GM08714 (cell line): ENCODE results near the gene CREG1.

Source experiments
- H3K4me3 ChIP-seq: fragments of 200-500 bp; sonication (Bioruptor generic); 2 replicates; pipeline ENCODE4 v1.5.1; 2014; ENCODE audit warnings: mild to moderate bottlenecking, low read length, inconsistent platforms
- ZNF274 ChIP-seq: IDR thresholded peaks from 2 replicates; pipeline ENCODE4 v1.6.1; 2012; ENCODE audit warnings: mild to moderate bottlenecking, low read depth, low read length

The CREG1 gene

GRCh38 chr1:167528057-167528728 lies 25.4 kb downstream of the CREG1 start:
- no peak for TF ChIP-seq ZNF274
- H3K4me3 ChIP-seq = no peak overlapping the region

GRCh38 chr1:167526667-167527383 lies 26.7 kb downstream of the CREG1 start:
- no peak for TF ChIP-seq ZNF274
- H3K4me3 ChIP-seq = no peak overlapping the region

- no peak overlapping the region for H3K4me3 ChIP-seq
- no peak for TF ChIP-seq ZNF274
Measured at GRCh38 chr1:167524651-167525050, 28.9 kb downstream of the CREG1 start.

- no peak for TF ChIP-seq ZNF274
- H3K4me3 ChIP-seq = no peak overlapping the region
Measured at GRCh38 chr1:167522246-167522645, 31.3 kb downstream of the CREG1 start.

GRCh38 chr1:167520711-167521206 lies 32.8 kb downstream of the CREG1 start:
- no peak for TF ChIP-seq ZNF274
- no peak overlapping the region for H3K4me3 ChIP-seq

- no peak within 1 kb of the TSS for H3K4me3 ChIP-seq
Measured at GRCh38 chr1:167518331-167518700, 35.2 kb downstream of the CREG1 start, which contains the start of gene CD247. Gene CD247, minus strand, starts transcription at chr1:167518529. Its CDS starts 64 bp downstream, at chr1:167518465.

GRCh38 chr1:167517535-167518330 lies 35.8 kb downstream of the CREG1 start:
- H3K4me3 ChIP-seq = no peak overlapping the region
- TF ChIP-seq ZNF274 = no peak

More at GRCh38 chr1:167518331-167518700, 35.2 kb downstream of the CREG1 start, which contains the start of gene CD247:
- TF ChIP-seq ZNF274 = no peak

GRCh38 chr1:167516404-167517388 lies 36.9 kb downstream of the CREG1 start:
- no peak for TF ChIP-seq ZNF274
- H3K4me3 ChIP-seq = no peak overlapping the region

GRCh38 chr1:167515893-167516321 lies 37.7 kb downstream of the CREG1 start:
- no peak for TF ChIP-seq ZNF274
- no peak overlapping the region for H3K4me3 ChIP-seq

- H3K4me3 ChIP-seq = no peak overlapping the region
Measured at GRCh38 chr1:167515461-167515860, 38.1 kb downstream of the CREG1 start.

GRCh38 chr1:167514288-167514687 lies 39.3 kb downstream of the CREG1 start:
- no peak overlapping the region for H3K4me3 ChIP-seq
- no peak for TF ChIP-seq ZNF274

More at GRCh38 chr1:167515461-167515860, 38.1 kb downstream of the CREG1 start:
- TF ChIP-seq ZNF274 = no peak

GRCh38 chr1:167512046-167512654 lies 41.4 kb downstream of the CREG1 start:
- TF ChIP-seq ZNF274 = no peak
- H3K4me3 ChIP-seq = no peak overlapping the region
